Lower leg skin (tissue), 4 donors: ENCODE data around the gene FRA10AC1. TPM values are rescaled to one million over a fixed set of nuclear protein-coding genes. Genes with fewer than 3 reads are reported as not detected.
"Not testable (repeated sequence)": the region's sequence is repeated elsewhere in the genome, so short reads cannot be mapped to it uniquely, and the experiment has no call there.

ENCODE experiments used
- DNase-seq, 2 donors: peaks; one replicate each; pipeline ENCODE4 v3.0.0-alpha.2; 2019; ENCODE audit warnings: low spot score in 2 of 2
- H3K4me3 ChIP-seq: fragments of 200-600 bp; sonication (generic); 2 replicates; pipeline ENCODE4 v1.5.1; 2017; ENCODE audit warnings: mild to moderate bottlenecking, low read depth; ENCODE audit not compliant: poor library complexity, severe bottlenecking
- POLR2A ChIP-seq, 2 donors: fragments of 450-650 bp; IDR thresholded peaks; one replicate each; pipeline ENCODE4 v1.6.1; 2016 to 2017; ENCODE audit warnings: antibody characterized with exemption in 2 of 2, mild to moderate bottlenecking in 1 of 2, moderate library complexity in 1 of 2
- WGBS, 2 donors: methylation state at CpG; one replicate each; pipeline ENCODE4 v1.1.5; 2018; 5-methylcytosine and 5-hydroxymethylcytosine counted together
- intact Hi-C: fragments of 100-400 bp; cut with DNase I; formaldehyde crosslinking; loops from one replicate; pipeline ENCODE4 v1.15.0; 2023; ENCODE audit warnings: low total_unique reads
- total RNA-seq, 4 donors: library from RNA; depleted of rRNA; stranded (reverse); fragments of >200 nt; gene quantifications; one replicate each; pipeline ENCODE4 v1.1.0, GENCODE V29; 2016
- TF ChIP-seq, protein P1 (sequence below), 3 donors: fragments of 450-650 bp; IDR thresholded peaks; one replicate each; pipeline ENCODE4 v1.5.1; 2016; ENCODE audit warnings: antibody characterized with exemption in 3 of 3, mild to moderate bottlenecking in 3 of 3, moderate library complexity in 2 of 3

Gene FRA10AC1
- total RNA-seq, 4 donors from 2014 or later, result 6.8 to 25.0 (median 11.5) TPM

DNA sequence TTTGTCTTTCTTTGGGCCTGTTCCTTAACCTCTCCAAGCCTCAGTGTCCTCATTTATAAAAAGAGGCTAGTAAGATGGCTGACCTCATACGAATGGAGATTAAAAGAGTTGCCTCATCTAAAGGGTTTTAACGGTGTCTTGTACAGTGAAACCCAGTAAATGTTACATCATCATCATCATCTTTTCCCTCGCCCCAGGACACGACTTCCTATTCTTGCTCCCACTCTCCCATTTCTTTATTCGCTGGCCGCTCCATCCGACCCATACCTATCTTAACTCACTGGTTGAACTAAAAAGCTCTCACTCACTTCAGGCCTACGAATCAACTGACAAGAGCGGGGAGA is 554 bp downstream of the FRA10AC1 start:
- no peak for DNase-seq
- 0 to 1% methylated on average over 9 of the region's 9 CpGs for WGBS, 2 donors
- H3K4me3 ChIP-seq, result peak overlapping the region; percentile 55
- TF ChIP-seq, protein P1, sequence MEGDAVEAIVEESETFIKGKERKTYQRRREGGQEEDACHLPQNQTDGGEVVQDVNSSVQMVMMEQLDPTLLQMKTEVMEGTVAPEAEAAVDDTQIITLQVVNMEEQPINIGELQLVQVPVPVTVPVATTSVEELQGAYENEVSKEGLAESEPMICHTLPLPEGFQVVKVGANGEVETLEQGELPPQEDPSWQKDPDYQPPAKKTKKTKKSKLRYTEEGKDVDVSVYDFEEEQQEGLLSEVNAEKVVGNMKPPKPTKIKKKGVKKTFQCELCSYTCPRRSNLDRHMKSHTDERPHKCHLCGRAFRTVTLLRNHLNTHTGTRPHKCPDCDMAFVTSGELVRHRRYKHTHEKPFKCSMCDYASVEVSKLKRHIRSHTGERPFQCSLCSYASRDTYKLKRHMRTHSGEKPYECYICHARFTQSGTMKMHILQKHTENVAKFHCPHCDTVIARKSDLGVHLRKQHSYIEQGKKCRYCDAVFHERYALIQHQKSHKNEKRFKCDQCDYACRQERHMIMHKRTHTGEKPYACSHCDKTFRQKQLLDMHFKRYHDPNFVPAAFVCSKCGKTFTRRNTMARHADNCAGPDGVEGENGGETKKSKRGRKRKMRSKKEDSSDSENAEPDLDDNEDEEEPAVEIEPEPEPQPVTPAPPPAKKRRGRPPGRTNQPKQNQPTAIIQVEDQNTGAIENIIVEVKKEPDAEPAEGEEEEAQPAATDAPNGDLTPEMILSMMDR (IDR thresholded peaks at IDR 0.05), result no peak
- intact Hi-C loops, result loop anchor here (5.0 kb wide), 1 partner anchor 115 kb away; no protein-coding TSS in a partner anchor

DNA sequence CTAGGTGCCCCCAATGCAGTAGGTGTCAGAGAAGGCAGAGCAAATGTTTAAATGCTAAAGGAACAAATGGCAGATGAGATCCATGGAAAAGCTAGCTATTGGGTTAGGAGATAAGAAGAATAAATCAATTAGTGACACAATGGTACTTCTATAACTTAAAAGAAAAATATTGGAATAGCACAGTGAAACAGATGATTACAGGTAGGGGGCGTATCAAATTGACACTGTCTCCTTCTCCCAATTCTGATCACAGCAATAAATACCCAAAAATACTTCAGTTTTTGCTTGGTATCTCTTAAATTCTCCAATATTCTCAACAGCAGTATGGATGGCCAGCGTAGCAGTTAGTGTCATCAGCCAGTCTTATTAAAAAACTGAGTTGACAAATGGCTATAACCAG is 5.2 kb downstream of the FRA10AC1 start:
- DNase-seq, result no peak
- 89 to 91% methylated on average over 2 of the region's 2 CpGs for WGBS, 2 donors
- intact Hi-C loops, result no loop called here
- H3K4me3 ChIP-seq, result no peak overlapping the region
- TF ChIP-seq POLR2A (IDR thresholded peaks at IDR 0.05), result no peak
- TF ChIP-seq, protein P1 (IDR thresholded peaks at IDR 0.05), result no peak

DNA sequence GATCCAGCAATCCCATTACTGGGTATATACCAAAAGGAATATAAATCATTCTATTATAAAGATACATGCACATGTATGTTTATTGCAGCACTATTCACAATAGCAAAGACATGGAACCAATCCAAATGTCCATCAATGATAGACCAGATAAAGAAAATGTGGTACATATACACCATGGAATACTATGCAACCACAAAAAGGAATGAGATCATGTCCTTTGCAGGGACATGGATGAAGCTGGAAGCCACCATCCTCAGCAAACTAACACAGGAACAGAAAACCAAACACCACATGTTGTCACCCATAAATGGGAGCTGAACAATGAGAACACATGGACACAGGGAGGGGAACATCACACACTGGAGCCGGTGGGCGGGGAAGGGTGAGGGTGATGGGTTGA is 5.8 kb downstream of the FRA10AC1 start:
- WGBS, 2 donors, result 94 to 97% methylated on average over 2 of the region's 2 CpGs
- H3K4me3 ChIP-seq, intact Hi-C loops, DNase-seq: not testable (repeated sequence)

DNA sequence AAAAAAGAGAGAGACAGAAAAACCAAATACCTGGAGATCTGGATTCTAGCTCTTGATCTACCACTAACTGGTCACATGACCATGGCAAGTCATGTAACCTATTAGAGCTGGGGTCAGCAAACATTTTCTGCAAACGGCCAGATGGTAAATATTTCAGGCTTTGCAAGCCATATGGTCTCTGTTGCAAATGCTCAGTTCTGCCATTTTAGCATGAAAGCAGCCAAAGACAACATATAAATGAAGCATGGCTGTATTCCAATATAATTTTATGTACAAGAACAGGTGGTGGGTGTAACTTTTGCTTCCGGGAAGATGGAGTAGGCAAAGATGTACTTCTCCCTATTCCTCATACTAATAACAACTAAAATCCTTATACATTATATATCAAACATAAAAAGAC is 6.7 kb downstream of the FRA10AC1 start:
- 61 to 79% methylated on average over 2 of the region's 2 CpGs for WGBS, 2 donors
- TF ChIP-seq, protein P1 (IDR thresholded peaks at IDR 0.05), result no peak
- TF ChIP-seq POLR2A (IDR thresholded peaks at IDR 0.05), result no peak
- intact Hi-C loops, result no loop called here
- no peak overlapping the region for H3K4me3 ChIP-seq
- no peak for DNase-seq

DNA sequence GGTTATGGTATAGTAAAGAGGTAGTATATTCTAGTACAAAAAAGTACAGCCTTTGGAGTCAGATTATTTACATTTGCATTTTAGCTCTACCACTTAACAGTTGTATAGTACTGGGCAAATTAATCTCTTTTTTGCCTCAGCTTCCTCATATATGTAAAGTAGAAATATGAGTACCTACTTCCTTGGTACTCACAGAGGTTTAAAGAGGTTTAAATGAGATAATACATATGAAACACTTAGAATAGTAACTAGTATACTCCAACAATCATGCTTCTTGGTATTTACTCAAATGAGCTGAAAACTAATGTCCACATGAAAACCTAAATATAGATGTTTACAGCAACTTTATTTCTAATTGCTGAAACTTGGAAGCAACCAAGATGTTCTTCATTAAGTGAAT is 14.7 kb downstream of the FRA10AC1 start:
- DNase-seq, result no peak
- TF ChIP-seq, protein P1 (IDR thresholded peaks at IDR 0.05), result no peak
- no peak for TF ChIP-seq POLR2A (IDR thresholded peaks at IDR 0.05)
- intact Hi-C loops, result no loop called here
- H3K4me3 ChIP-seq, result no peak overlapping the region

DNA sequence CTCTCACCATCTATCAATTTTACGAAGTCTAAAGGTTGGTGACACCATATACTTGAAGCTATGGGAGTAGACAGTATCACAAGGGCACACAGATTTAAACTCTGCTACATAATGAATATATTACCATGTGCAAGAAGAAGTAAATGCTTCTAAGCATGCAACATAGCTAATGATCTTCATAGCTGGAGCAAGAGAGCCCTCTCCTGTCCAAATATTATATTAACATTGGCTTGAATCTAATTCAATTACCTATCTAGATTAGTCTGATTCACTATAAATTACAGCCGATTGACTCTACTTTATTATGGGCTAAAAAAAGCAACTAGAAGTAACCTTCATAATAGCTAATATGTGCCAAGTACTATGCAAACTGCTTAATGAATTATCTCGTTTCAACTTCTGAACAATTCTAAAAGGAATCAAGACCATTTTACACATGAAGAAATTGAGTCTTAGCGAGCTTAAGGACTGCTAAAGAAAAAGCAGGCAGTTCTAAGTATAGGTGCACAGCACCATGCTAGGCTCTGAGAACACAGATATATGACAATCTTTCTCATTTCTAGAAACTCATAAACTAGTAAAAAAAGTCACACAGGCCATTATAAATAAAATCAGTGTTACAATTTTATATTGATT is 21.9 kb downstream of the FRA10AC1 start:
- no peak for TF ChIP-seq POLR2A (IDR thresholded peaks at IDR 0.05)
- TF ChIP-seq, protein P1 (IDR thresholded peaks at IDR 0.05), result no peak
- no peak overlapping the region for H3K4me3 ChIP-seq
- intact Hi-C loops, result no loop called here
- DNase-seq, result no peak
- WGBS, 2 donors, result 56 to 63% methylated on average over 4 of the region's 4 CpGs
